Right renal cortex interstitium (tissue), 3 donors: ENCODE data around the gene FEZ2. TPM values are rescaled to one million over a fixed set of nuclear protein-coding genes. Genes with fewer than 3 reads are reported as not detected.

Experiments
- DNase-seq, 3 donors: peaks; one replicate each; pipeline ENCODE4 v3.0.0-alpha.2; 2013; ENCODE audit warnings: low read depth in 3 of 3, low spot score in 2 of 3
- polyA plus RNA-seq, 3 donors: library from polyadenylated mRNA; unstranded; fragments of 120-200 nt; gene quantifications; one replicate each; pipeline ENCODE4 v1.2.1, GENCODE V29; 2013; ENCODE audit not compliant: insufficient read length in 3 of 3

FEZ2 gene
- polyA plus RNA-seq, 3 donors, result 85.0 to 86.8 (median 85.8) TPM

DNA sequence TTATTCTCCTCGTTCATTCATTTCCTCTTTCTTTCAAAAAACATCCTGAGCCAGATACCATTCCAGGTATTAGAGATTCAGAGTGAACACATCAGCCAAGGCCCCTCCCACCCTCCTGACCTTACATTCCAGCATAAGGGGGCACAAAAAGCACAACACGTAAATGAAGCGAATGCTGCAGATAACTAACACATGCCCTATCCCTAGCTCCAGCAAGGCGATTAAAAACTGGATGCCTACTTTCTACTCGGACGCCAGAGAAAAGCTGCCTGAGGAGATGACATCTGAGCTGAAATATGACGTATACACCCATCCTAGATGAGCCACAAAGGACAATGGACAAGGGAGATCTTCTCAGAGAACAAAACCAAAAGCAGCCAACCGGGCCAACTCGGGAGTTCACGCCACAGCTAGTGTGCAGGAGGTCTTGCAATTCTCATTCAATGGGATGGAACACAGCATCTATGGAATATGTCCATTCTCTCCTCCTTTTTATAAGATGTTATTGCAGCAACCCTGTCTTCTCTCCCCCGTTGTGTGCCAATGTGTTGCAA, 33.5 kb downstream of the FEZ2 start:
- DNase-seq, result no peak

DNA sequence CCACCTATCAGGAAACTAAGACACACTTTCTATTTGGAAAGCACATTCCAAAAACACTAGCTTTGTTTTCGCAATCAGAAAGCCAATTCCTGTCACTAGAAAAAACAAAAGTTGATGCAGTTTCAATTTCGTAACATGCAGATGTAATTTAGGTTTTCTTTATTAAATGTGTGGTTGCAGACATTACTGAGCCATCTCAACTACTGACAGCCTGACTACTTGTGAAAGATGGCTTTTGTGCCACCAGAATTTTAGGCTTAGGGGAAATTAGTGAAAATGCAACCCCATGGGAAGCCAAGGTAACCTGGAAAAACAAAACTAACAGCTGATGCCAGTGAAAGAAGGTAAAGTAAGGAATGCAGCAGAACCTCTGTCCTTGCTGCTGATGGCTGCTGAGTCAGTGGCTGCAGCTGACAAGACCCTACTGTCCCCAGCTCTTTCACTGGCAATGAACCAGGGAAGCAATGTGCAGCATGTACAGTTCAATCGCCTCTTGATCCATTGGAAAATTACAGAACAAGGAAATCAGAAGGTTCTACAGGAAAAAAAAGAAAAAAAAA, 34.9 kb downstream of the FEZ2 start:
- no peak for DNase-seq

DNA sequence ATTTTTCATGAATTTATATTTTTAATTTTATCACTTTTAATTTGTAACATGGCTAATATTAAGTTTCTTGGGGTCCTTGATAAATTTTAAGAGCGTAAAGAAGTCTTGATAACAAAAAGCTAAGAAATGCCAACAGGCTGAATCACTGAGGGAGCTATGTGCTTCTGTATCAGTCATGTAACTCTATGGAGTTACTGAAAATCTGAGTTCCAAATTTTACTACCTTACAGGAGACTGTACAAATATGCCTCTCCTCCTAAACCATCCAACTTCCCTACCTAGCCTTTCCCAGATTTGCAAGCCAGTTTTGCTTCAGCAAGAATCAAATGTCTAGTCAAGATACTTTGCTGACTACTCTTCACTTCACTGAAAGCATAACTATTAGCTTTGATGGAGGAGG, 35.7 kb downstream of the FEZ2 start:
- no peak for DNase-seq

DNA sequence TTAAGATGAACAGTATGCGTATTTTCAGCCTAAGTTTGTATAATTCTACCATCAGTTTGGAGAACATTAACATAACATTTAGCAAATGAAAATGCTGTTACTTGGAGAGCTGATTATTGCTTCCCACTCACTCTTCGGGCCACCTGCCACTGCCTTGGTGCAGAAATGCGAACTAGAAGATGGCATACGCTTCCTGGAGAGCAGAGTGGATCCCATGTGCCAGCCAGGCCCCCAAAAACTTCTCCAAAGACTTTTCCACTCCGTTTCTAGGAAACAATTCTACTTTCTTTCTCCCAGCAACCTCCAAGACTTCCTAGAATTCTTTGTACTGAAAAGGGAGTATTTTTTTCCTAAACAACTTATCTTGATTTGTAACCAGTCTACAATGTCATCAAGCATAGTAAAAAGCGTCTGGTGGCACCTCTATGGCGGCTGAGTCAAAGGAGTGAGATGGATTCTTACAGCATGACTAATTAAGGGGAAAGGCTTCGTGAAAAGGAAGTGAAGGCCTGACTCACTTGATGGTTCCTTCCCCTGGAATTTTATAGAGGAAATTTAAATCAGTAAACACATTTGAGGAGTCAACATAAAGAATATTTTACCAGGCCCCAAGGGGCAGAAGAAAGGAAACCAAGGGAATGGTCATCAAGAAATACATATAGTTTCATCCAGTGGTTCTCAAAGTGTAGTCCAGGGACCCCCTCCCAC, 36.6 kb downstream of the FEZ2 start:
- DNase-seq, result no peak

DNA sequence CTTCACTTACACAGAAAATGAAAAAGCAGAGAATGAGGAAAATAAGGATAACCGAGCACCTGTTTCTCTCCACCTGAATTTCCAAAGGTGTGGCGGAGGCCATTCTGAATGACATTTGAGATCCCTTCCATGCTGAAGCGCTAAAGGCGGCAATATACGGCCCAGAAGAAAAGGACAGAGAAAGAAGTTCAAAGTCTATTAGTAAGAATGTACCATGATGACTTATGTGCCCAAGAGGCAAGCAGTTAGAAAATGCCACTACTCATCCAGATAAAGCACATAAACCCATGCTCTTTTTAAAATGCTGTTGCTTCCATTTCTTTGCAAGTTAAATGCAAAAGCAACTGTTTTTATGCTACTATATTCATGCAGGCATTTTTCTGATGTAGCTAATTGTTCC, 37.2 kb downstream of the FEZ2 start:
- no peak for DNase-seq

DNA sequence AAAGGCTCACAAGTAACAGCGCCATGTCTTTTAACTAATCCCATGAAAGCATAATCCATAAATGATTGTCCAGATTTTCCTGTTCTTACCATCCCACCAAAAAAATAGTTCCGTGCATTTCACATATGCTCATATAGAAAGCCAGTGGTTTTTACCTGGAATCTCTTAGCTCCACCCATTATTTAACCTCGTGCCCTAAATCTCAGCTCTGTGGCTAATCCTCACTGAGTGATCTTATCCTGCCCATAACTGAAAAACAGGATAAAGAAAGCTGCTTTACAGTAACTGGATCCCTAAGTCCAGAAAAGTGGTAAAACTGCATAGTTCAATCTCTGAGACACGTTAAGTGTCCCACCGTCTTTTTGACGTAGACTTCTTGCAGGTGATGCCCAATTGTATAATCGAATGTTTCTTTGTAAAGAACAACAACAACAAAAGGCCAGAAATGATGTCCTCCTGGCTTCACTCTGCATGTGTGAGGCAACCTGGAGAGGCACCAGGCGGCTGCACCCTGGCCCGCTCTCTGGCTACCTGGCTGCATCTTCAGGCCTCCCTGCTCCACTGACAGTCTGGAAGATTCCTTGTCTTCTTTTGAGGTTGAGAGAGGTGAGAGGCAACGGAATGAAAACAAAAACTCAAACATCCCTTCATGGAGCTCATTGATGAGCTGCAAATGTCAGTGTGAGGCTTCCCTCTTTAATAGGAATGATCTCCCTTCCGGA, 38.6 kb downstream of the FEZ2 start:
- no peak for DNase-seq

DNA sequence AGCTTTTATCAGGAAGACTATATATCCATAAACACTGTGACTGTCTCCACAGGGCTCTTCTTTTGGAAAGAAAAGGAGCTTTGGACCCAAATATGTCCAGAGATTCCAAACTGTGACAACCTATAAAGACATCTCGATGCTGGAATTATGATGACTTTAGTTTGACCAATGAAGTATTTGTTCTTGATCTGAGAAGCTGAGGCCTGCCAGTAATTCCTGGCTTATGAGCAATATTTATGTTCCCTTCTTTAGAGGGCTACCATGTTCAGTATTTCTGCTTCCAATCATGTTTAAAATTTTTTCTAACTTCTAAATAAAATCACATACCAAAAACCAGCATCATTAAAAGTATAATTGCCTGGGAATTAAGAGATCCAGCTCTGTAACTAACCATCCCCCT, 41.1 kb downstream of the FEZ2 start:
- no peak for DNase-seq

DNA sequence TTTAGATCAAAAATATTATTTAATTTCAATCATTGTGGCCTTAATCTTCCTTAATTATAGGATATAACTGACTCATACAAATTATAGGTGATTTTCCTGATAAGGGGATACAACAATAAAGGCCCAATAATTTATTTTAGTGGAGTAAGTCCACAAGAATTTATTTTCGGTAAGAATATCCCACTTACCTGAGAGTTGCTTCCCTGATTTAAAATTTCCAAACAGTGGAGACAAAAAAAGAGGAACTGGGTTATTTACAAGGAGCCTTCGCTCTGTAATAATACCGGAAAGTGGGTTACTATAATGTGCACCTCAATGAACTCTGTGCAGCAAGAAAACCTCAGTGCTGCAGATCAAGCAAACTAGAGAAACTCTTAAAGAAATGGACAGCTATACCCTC, 42.2 kb downstream of the FEZ2 start:
- no peak for DNase-seq

DNA sequence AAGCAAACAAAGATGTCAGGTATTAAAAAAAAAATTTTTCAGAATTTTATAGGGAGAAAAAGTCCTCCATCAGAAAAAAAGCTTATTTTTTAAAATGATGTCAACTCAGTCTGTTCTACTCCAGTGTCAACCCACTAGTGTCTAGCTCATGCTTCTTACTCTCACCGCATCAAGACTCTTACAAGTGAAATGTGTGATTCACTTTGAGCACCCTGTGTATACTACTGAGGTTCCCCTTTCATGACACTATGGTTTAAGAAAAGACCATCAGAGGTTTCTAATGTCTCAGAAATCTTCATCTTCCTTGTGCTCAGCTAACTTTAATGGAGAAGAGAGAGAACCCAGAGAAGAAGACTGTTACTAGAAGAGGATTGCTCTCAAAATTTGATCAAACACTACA, 43.4 kb downstream of the FEZ2 start:
- DNase-seq, result no peak

DNA sequence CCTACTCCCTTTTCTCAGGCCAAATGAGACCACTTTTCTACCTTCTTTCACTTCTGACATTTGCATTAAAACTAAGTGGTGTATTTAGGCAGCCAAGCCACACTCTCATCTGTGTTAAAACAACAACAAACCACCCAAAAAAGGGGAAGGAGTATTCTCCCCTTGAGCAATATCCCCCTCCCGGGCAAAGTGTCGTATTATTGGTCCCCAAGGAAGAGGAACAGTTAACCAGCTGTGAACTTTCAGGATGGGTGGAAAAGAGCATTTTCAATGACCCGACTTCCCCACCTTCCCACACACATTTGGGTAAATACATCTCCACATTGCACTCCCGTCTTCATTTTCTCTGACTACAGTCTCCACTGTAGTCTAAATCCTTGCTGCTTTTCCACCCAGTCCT, 44.3 kb downstream of the FEZ2 start:
- no peak for DNase-seq

DNA sequence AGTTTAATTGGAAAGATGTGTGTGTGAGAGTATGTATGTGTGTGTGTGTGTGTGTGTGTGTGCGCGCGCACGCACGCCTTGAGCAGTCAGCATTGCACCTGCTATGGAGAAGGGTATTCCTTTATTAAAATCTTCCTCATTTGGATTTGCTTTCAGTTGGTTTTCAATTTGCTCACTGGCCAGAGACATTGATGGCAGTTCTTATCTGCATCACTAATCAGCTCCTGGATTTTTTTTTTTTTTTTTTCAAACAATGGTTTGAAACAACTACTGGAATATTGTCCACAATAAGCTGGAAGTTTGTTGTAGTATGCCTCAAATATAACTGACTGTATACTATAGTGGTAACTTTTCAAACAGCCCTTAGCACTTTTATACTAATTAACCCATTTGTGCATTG, 48.0 kb downstream of the FEZ2 start:
- no peak for DNase-seq

DNA sequence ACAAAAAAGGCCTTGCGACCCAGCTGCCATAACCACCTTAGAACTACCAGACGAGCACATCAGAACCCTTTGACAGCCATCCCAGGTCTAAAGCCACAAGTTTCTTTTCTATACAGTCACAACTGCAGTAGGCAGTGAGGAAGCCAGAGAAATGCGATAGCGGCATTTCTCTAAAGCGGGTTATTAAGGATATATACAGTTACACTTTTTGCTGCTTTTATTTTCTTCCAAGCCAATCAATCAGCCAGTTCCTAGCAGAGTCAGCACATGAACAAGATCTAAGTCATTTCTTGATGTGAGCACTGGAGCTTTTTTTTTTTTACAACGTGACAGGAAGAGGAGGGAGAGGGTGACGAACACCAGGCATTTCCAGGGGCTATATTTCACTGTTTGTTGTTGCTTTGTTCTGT, 48.8 kb downstream of the FEZ2 start:
- peak; percentile 18 to 27 (median 25) for DNase-seq

DNA sequence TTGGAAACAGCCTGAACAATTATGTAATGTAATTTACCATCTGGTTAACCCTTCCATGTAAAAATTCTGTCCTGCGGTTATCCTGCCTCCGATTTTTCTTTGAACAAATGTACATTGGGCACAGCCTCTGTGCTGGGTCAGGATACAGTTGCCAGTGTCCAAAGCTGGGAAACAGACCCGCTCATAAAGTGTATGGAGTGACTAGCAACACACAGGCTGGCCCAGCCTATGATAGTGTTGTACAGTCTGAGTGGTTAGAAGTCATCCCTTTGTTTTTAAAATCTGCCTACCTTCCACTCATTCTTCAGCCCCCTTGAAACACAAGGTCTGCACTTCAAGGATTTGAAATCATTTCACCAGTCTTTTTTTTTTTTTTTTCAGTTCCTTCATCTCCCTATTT, 50.1 kb downstream of the FEZ2 start:
- no peak for DNase-seq

DNA sequence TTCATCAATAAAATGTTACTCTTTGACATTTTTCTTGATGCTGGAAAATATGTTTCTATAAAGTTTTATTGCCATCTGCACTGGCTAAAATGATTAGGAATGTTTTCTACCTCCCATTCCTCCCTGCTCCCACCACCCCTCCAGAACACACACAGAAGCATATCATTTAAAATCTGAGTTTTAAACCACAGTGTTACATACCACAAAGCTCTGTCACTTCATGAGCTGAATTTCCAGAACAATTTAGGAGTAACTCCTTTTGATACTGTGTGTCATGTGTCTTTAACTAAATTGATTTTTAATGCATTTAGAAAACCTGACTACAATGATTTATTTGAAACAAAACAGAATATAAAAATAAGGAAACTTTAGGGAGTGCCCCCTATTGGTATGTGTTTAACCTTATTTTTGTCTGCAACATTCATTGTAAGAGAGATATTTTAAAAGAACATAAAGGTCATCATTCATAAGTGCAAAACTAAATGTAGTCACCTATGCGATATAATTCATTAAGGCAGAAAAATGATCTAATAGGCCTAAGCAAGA, 52.0 kb downstream of the FEZ2 start:
- no peak for DNase-seq

DNA sequence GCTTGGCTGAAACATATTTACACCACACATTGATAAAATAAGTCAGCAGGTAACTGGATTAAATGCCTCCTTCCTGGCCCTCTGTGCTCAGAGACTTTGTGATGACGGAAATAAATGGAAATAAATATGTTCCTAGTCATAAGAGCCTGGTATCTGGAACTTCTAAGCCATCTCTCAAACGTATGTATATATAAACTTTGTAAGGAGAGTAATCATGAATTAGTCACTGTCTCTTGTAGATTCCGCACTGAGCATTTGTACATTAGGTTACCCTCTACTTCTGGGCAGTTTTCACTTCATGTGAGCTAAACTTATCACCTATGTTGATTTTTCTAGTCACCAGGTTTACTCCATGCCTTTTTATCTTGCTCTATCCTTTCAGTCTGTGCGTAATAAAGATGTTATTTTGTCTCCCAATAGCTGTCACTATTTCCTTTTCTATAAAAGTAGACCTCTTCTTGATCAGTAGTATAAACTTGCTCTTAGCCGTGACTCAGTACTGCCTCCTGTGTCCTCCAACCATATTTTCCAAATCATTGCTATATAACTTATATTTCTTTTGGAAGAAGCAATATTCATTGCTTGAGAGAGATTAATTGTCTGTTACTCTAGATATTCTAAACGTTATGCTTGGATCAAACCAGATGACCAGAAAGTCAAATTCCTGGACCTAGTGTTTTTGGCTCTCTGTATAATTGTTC, 53.2 kb downstream of the FEZ2 start:
- DNase-seq, result no peak

DNA sequence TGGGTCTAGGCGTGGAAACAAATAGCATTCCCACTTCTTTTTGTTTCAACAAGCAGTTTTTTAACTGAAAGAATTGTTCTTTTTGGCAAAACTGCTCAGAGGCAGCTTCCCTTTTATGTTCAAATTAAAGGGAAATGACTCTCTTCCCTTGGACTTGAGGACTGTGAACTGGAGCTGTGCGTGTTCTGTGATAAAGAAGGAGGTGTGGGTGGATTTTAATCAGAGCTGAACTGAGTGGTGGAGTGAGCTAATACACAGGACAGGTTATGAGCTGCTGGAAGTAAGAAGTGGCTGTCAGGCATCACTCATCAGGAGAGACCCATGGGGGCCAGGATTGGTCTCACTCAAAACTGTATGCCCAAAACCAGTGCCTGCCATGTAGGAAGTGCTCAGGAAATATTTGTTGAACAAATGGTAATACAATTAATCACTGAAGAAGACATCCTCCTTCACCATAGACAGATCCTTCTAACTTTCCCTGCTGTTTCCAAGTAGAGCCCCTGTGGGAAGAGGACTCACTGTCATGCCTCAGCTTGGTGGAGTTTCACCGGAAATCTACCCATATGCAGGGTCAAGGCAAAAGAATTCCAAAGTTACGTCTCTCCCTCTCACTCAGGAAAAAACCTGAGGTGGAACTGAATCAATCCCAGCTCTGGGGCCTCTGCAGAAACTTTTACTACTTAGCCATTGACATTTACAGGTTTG, 55.9 kb downstream of the FEZ2 start:
- no peak for DNase-seq

DNA sequence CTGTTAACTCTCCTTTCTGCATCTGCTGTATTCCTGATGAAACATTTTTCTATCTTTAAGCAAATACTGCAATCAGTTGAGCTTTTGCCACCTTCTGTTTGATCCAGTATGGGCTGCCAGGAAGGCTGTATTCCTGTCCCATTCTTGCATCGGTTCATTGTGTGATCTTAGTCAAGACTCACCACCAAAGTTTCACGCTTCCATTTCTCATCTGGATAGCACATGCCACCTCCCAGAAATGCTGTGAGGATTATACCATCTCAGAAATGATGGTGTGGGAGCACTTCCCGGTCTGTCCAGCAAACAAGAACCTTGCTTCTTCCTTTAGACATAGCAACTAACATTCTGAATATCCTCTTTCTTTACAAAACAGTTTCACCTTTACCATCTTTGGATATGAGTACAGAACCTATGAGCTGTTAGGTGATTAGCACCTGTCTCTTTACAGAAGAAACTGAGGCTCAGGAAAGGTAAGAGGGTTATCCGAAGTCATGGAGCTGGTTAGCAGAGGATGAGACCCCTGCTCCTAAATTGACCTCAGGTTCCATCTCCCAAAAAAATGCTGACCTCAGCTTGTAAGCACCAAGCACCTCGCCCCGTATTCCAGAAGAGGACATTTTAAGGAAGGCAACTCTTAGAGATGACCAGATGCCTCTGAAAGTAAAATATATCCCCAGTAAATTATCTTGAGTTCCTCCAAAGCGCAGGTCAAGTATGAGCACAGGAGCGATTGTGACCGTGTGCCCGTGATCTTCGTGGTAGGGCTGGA, 56.8 kb downstream of the FEZ2 start:
- no peak for DNase-seq

DNA sequence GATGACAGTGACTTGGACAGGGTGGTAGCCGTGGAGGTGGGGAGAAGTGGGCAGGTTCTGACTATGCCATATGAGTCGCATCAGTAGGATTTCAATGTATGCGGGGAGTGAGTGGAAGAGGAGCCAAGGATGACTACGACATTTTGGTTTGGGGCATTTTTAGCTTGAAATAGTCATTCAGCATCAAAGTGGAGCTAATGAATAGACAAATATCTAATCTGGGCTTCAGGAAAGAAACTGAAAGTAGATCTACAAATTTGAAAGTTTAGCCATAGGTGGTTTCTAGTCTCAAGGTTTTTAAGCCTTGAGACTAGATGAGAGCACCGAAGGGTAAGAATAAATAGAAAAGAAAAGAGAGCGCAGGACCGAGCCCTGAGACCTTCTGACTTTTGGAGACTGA, 58.3 kb downstream of the FEZ2 start:
- DNase-seq, result no peak

DNA sequence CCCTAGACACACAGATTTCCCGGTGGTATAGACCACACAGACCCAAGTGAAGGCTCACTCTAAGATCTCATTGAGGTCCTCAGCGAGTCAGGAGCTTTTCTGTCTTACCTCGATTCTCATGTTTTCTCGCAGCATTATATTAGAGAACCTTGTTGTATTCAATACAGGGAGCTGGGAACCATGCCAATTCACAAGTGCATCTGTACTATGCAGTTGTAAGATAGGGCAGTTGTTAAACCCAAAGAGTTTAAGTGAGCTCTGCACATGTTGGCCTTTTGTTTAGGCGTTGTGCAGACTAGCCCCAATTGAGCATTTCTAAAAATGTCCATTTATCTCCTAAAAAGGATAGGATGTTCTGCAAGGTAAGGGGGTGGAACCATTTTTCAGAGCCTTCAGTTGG, 59.6 kb downstream of the FEZ2 start:
- DNase-seq, result no peak

DNA sequence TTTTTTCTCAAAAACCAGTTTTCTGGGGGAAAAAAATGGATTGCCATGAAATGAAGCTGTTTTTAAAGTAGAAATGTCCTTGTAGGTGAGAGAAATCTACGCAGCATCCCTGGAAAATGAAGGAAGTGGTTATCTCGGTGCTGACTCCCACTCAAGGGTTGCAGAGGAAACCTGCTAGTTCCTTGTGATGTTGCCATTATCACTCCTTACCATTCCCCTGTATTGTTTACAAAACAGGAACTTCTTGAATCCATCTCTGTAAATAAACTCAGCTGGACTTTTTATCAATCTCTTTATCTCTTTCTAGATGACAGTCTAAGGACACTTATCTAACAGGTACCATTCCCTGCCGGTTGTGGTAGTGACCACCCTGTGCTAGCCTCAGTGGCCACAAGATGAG, 61.2 kb downstream of the FEZ2 start:
- DNase-seq, result no peak
